NCI-H2196 (cell line): ENCODE results near the gene OR1M1.
"Not testable (repeated sequence)": the region's sequence is repeated elsewhere in the genome, so short reads cannot be mapped to it uniquely, and the experiment has no call there.

Experiments used
- DNase-seq: peaks from one replicate; lab custom pipeline; 2025; ENCODE audit not compliant: unreplicated experiment; lab: John Stamatoyannopoulos, UW

OR1M1 gene, protein sequence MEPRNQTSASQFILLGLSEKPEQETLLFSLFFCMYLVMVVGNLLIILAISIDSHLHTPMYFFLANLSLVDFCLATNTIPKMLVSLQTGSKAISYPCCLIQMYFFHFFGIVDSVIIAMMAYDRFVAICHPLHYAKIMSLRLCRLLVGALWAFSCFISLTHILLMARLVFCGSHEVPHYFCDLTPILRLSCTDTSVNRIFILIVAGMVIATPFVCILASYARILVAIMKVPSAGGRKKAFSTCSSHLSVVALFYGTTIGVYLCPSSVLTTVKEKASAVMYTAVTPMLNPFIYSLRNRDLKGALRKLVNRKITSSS

DNA sequence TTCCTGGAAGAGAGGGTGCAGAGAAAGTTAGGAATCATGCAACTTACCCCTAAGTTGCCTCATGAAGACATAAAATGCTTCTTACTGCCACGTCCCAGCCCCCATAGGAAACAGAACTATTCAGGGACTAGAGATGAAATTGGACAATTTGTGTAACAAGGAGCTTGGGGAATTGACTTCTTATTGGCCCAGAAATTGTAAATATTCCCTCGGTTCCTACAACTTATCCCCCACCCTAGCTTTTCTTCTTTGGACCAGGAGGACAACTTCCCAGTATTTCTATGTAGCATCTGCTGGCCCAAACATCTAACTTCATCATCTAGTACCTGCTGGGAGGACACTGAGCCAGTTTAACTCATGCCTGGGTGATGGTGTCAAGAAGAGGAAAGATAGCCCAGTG, at the start of gene OR1M1:
TSS of gene OR1M1 (plus strand) at position 301 of the 400 bp plus-strand sequence. CDS start 6,184 bp downstream, outside the sequence.
- no peak for DNase-seq

DNA sequence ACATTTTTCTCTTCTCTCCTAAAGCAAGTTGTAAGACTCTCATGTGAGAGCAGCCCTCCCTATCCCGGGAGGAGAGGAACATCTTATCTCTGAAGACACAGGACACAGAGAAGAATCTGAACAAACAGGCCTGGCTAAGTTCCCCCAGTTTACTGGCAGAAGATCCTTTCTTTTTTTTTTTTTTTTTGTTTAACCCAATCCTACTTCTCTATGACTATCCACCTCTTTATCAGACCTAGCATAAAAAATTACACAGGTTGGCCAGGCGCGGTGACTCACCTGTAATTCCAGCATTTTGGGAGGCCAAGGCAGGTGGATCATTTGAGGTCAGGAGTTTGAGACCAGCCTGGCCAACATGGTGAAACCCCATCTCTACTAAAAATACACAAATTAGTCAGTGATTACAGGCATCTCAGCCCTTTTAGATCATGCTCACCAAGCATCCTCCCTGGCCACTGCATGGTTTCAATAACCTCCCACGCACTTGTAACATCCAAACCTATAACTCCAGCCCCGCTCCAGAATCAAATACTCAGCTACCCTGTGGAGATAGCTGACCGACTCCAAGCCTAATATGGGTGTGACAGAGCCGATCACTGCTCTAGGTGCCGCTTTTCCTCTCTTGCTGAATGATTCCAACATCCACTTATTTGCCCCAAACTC, 49.3 kb upstream of the OR1M1 start:
- no peak for DNase-seq

DNA sequence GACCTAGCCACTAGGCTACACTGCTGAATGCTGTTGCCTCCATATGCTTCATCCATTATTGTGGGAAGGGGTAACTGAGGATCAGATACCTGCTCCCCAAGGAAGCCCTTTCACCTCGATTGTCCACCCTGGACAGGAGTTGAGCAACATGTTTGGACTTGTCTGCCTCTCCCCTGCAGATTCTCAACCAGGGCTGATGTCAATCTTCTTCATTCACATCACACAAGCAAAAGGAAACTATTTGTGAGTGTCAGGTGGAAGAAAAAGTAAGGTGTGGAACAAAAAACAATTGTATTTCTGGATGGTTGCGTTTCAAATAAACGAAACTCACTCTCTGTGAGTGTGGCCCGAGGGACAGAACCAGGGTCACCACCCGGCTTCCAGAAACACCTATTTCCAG, 47.1 kb upstream of the OR1M1 start:
- DNase-seq = no peak

DNA sequence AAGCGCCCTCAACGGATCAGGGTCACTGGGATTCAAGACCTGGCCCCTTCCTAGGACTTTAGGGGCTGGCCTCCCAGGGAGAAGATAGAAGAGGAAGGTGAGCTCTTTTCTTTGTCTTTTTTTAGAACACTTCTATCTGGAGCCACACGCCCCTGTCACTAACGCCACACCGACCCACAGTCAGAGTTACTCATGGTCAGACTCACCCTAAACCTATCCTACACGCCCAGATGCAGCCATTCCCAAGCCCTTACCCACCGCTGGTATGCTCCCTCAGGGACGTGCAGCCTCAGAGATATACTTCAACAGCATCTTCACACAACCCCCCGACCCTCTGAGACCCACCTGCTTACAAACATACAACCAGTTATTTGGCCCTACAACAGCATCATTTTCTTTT, 46.7 kb upstream of the OR1M1 start:
- no peak for DNase-seq

DNA sequence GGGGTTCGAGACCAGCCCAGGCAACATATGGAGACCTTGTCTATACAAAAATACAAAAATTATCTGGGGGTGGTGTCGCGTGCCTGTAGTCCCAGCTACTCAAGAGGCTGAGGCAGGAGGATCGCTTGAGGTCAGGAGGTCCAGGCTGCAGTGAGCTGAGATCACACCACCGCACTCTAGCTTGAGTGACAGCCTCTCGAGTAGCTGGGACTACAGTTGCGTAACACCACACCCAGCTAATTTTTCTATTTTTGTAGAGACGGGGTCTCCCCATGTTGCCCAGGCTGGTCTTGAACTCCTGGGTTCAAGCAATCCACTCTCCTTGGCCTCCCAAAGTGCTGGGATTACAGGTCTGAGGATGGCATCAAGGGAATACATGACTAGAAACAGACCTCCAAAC, 45.8 kb upstream of the OR1M1 start:
- DNase-seq = no peak

DNA sequence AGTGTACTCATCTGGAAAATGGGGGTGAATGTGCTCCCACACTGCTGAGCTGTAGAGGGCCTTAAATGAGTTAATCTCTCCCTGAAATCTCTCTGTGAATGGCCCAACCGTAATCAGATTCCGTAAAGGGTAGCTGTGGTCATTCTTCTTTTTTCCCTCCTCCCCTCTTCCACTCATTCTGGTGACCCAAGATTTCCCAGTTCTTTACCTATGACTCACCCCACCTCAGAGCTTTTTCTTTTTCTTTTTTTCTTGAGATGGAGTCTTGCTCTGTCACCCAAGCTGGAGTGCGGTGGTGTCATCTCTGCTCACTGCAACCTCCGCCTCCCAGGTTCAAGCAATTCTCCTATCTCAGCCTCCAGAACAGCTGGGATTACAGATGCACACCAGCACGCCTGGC, 43.3 kb upstream of the OR1M1 start:
- no peak for DNase-seq

DNA sequence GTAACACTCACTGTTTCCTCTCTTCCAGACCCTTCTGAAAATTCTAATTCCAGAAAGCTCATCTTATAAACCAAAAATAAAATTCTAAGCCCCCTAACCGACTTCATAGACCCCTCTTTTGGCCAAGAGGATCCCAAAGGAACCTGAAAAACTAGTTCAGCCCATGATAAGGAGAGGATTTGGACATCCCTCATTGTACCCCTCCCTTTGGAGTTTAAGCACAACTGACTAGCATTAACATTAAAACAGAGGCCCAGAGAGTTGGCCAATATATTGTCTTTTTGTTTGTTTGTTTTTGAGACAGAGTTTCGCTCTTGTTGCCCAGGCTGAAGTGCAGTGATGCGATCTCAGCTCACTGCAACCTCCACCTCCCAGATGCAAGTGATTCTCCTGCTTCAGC, 42.4 kb upstream of the OR1M1 start:
- DNase-seq = no peak

DNA sequence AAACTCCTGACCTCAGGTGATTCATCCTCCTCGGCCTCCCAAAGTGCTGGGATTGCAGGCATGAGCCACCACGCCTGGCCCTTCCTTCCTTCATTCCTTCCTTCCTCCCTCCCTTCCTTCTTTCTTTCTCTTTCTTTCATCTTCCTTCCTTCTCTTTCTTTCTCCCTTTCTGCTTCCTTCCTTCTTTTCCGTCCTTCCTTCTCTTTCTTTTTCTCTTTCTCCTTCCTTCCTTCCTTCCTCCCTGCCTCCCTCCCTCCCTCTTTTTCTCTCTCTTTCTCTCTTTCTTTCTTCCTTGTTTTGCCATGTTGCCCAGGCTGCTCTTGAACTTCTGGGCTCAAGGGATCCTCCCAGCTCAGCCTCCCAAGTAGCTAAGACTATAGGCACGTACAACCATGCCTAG, 40.2 kb upstream of the OR1M1 start:
- no peak for DNase-seq

DNA sequence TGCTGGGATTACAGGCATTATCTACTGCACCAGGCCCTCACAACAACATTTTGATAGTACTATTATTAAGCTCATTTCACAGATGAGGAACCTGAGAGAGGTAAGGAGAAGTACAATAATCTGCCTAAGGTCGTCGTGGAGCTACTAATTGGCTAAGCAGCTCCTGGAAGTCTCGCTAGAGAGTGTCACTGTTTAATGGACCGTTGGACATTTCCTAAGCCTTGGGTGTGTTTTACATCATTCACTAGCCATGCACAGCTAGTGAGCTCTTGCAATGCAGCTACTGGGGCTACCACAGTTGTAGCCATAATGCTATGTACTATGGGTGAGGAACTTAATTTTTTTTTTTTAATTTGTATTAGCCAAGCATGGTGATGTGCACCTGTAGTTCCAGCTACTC, 34.0 kb upstream of the OR1M1 start:
- DNase-seq = no peak

DNA sequence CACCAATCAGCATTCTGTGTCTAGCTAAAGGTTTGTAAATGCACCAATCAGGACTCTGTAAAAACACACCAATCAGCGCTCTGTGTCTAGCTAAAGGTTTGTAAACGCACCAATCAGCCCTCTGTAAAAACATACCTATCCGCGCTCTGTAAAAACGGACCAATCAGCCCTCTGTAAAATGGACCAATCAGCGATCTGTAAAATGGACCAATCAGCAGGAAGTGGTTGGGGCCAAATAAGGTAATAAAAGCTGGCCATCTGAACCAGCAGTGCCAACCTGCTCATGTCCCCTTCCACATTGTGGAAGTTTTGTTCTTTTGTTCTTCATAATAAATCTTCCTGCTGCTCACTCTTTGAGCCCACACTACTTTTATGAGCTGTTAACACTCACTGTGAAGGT, 33.2 kb upstream of the OR1M1 start:
- not testable (repeated sequence) for DNase-seq

DNA sequence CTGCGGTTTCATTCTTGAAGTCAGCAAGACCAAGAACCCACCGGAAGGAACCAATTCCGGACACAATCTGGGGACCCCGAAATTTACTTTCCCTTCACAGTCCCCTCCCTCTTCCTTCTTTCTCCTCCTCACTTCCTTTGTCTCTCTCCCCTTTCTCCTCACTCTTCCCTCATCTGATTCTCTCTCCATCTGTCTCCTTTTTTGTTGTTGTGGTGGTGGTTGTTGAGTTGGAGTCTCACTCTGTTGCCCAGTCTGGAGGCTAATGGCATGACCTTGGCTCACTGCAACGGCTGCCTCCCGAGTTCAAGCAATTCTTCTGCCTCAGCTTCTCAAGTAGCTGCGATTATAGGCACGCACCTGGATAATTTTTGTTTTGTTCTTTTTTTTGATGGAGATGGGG, 32.7 kb upstream of the OR1M1 start:
- DNase-seq = no peak

DNA sequence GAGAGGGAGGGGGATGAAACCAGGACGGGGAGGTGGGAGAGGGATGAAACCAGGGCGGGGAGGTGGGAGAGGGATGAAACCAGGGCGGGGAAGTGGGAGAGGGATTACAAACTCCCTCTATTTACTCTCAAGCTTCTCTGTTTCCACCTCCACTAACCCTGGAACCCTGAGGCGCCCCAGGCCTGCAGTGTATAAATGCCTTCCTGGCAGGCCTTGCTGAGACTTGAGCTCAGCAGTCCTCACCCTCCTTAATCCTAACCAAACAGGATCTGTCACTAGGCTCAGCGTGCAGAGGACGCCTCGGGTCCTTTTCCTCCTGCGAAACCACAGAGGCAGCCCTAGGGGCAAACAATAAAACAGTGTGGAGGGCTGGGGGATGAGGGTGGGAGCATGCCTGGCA, 32.1 kb upstream of the OR1M1 start:
- no peak for DNase-seq

DNA sequence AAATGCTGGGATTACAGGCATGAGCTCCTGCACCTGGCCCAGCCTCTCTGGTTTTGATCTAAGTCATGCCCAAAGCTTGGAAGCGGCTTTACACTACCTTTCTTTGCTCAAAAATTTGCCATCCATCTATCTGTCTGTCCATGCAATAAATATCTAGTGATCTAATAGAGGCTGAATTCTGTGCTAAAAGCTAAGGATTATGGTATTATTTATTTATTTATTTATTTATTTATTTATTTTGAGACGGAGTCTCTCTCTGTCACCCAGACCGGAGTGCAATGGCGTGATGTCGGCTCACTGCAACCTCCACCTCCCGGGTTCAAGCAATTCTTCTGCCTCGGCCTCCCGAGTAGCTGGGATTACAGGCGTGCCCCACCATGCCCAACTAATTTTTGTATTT, 30.7 kb upstream of the OR1M1 start:
- not testable (repeated sequence) for DNase-seq

DNA sequence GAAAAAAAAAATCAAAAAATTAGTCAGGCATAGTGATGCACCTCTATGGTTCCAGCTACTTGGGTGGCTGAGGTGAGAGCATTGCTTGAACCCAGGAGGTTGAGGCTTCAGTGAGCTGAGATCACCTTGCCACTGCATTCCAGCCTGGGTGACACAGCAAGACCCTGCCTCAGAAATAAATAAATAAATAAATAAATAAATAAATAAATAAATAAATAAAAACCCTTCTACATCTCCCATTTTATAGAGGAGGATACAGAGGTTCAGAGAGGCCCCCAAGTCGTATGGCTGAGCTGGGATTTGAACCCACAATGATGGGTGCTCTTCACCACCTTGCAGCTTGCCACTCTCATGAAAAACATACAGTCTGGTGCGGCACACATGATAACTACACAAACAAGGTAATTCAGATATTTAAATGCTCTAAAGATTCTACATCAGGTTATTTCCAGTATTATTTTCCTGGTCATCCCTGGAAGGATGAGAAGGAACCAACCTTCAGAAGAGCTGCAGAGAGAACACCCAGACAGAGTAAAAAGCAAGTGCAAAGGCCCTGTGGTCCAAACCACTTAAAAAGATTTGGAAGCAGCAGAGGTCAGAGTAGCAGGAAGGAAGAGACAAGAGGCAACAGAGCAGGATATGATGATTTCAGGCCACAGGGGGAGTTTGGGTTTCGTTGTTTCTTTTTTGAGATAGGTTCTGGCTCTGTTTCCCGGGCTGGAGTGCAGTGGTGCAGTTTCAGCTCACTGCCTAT, 29.2 kb upstream of the OR1M1 start:
- DNase-seq = no peak

DNA sequence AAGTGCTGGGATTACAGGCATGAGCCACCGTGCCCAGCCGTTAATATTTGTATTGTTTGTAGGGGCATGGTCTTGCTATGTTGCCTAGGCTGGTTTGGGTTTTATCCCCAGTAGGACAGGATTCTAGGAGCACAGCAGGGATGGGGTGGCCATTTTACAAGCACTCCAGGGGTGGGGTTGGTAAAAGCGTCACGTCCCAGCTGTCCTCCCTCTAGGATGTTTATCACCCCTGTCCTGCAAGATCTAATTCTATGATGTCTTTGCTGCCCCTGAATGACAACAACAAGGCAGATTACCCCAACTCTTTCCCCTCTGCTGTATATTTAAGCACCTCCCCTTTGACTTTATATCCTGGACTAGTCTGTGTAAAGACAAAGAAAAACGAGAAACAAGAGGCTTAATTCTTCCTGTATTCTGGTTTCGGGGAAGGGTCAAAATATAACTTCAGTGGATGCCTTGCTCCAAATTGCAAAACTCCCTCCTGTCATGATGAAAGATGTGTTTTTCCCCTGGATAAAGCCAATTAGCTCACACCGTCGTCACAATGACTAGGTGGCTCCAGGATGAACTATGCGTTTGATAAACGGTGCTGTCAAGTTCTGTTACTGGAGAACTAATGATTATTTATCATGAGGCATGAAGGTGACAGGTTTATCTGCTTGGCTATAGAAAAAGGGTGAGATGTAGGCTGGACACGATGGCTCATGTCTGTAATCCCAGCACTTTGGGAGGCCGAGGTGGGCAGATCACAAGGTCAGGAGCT, 27.8 kb upstream of the OR1M1 start:
- DNase-seq = no peak

DNA sequence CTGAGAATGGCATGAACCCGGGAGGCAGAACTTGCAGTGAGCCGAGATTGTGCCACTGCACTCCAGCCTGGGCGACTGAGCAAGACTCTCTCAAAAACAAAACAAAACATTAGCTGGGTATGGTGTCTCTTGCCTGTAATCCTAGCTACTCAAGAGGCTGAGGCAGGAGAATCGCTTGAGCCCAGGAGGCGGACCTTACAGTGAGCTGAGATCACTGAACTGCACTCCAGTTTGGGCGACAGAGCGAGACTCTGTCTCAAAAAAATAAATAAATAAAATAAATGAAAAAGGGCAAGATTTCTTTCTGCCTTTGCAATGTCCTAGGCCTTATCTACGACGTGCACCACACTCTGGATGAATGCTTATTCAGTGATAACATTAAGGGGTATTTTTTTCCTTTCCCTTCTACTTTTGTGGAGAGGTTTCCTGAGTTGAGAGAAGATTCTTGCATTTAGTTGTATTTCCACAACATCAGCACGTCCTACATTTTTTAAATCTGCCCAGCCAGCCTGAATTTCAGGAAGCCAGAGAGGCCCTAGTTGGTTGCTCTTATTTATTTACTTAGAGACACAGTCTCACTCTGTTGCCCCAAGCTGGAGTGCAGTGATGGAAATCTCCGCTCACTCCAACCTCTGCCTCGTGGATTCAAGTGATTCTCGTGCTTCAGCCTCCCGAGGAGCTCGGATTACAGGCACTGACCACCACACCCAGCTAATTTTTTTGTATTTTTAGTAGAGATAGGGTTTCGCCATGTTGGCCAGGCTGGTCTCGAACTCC, 26.1 kb upstream of the OR1M1 start:
- no peak for DNase-seq

DNA sequence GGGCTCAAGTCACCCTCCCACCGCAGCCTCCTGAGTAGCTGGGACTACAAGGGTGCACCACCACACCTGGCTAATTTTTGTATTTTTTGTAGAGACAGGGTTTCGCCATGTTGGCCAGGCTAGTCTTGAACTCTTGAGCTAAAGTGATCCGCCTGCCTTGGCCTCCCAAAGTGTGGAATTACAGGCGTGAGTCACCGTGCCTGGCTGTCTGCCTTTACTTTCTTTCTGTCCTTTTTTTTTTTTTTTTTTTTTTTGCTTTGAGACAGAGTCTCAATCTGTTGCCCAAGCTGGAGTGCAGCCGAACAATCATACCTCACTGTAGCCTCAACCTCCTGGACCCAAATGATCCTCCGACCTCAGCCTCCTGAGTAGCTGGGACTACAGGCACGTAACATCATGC, 25.0 kb upstream of the OR1M1 start:
- DNase-seq = no peak

DNA sequence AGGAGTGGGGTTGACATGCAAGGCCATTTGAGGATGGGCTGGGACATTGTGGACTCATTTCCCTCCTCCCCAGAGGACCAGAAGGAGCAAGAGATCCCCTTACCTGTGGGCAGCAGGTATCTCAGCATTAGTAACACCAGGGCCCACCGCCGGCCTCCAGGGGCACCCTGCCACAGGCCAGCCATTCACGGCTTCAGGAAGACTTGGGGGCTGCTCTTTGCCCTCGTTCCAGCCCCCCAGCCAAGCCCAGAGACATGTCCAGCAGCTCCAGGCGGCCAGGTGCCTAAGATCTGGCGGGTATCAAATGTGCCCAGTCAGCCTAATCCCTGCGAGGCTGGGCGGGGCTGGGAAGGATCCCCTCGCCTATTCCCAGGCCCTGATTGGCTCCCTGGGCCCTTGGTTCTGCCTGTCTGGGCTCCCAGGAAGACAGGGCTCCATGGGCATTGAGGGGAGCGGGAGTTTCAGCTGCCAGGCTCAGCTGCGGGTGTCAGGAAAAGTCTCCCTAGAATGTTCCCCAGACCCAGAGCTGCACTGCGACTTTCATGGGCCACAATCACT, 21.3 kb upstream of the OR1M1 start:
- no peak for DNase-seq

DNA sequence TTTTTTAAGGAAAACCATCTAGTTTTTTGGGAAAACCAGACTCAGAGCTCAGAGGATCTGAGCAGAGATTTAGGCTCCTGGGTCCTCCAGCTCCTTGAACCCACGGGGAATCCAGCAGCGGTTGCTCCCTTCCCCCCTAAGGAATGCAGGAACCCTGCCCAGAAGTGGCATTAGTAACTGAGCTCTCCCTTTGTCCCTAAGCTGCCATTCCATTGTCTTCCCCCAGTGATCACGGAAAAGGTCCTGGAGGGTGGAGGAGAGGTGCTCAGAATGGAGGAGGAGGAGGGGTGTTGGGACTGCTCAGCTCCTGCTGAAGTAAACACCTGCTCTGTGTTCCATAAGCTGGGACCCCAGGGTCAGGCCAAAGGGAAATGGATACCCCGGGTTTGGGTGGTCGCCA, 16.8 kb upstream of the OR1M1 start:
- no peak for DNase-seq

DNA sequence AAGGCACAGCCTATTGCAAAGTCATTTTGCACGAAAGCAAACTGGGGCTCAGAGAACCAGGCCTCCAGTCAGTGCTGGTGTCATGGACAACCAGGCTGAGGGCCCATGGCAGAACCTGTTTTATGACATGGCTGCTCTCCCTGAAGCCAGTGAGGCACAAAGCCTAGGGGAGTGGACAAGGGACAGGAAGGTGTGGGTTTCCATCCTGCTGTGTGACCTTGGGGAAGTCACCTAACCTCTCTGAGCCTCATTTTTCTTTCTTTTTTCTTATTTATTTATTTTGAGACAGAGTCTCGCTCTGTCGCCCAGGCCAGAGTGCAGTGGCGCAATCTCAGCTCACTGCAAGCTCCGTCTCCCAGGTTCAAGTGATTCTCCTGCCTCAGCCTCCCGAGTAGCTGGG, 15.1 kb upstream of the OR1M1 start:
- DNase-seq = not testable (repeated sequence)
